ENCODE measurements around the gene ST6GALNAC5.
A peak's percentile ranks its signal among the peaks of the same experiment; 100 is the strongest.

The ST6GALNAC5 gene

GRCh38 chr1:76867342-76868130, at the start of gene ST6GALNAC5:
ST6GALNAC5 (plus strand) TSS chr1:76867480.
- H3K36me3 ChIP-seq (ENCODE audit: control insufficient read depth in 2 of 2, insufficient read depth in 1 of 2, low read length in 2 of 2) = no peaks in the 10 kb centered on the region
- no peaks in the 10 kb centered on the region for H3K9me3 ChIP-seq (ENCODE audit: control insufficient read depth, insufficient read depth, low read depth, low read length)
- ChIA-PET POLR2A (no interaction called here), CTCF (interaction anchor here (0.6 to 1.0 kb wide), 3 partner anchors 69 to 167 kb away, joined by 3 read pairs; no protein-coding TSS in a partner anchor)
- H3K27ac ChIP-seq (ENCODE audit: extremely low read depth, low read depth, low read length) = no peak within 1 kb of the TSS; the same call in 1 of the 2 replicates
- H3K4me3 ChIP-seq (ENCODE audit: low read depth, low read length) = peak within 1 kb of the TSS; percentile 69
- H3K4me1 ChIP-seq (ENCODE audit: control insufficient read depth, insufficient read depth, low read length) = no peaks in the 10 kb centered on the region
- no peak for TF ChIP-seq ZNF112 (tag by site-specific recombination; IDR thresholded peaks at IDR 0.05)
- no peak for TF ChIP-seq ZNF423 (tag by site-specific recombination; IDR thresholded peaks at IDR 0.05)
- TF ChIP-seq ZSCAN5A (tag by site-specific recombination; IDR thresholded peaks at IDR 0.05) = no peak
- TF ChIP-seq BCL11A (tag by site-specific recombination; IDR thresholded peaks at IDR 0.05; ENCODE audit: low read depth) = no peak
- TF ChIP-seq ZNF221 (tag by site-specific recombination; IDR thresholded peaks at IDR 0.05; ENCODE audit: borderline replicate concordance) = no peak
- TF ChIP-seq ZNF174 (tag by site-specific recombination; IDR thresholded peaks at IDR 0.05) = no peak
- no peak for TF ChIP-seq WT1 (tag by site-specific recombination; IDR thresholded peaks at IDR 0.05)
- TF ChIP-seq ZNF747 (tag by site-specific recombination; IDR thresholded peaks at IDR 0.05) = no peak
- TF ChIP-seq HOXD13 (CRISPR knock-in tag; IDR thresholded peaks at IDR 0.05; ENCODE audit: borderline replicate concordance) = no peak
- TF ChIP-seq ZNF561 (tag by site-specific recombination; IDR thresholded peaks at IDR 0.05; ENCODE audit: borderline replicate concordance) = peak; percentile 50; the same call in 1 of the 2 replicates
- TF ChIP-seq ZNF148 (tag by site-specific recombination; IDR thresholded peaks at IDR 0.05; ENCODE audit: borderline replicate concordance) = no peak
- TF ChIP-seq PATZ1 (tag by site-specific recombination; IDR thresholded peaks at IDR 0.05) = 0 out of 2 replicates have a peak, but pooled peaks have one; percentile 12
- no peak for TF ChIP-seq ZNF416 (tag by site-specific recombination; IDR thresholded peaks at IDR 0.05)
- no peak for TF ChIP-seq ZBTB8A (tag by site-specific recombination; IDR thresholded peaks at IDR 0.05)
- no peak for TF ChIP-seq ZNF211 (tag by site-specific recombination; IDR thresholded peaks at IDR 0.05; ENCODE audit: low read depth)
- TF ChIP-seq ZNF518A (tag by site-specific recombination; conservative IDR thresholded peaks at IDR 0.05; ENCODE audit: low read depth) = no peak
- no peak for TF ChIP-seq ZNF549 (tag by site-specific recombination; IDR thresholded peaks at IDR 0.05)
- TF ChIP-seq ZNF843 (tag by site-specific recombination; IDR thresholded peaks at IDR 0.05) = no peak
- no peak for TF ChIP-seq ZNF202 (tag by site-specific recombination; IDR thresholded peaks at IDR 0.05; ENCODE audit: borderline replicate concordance)
- TF ChIP-seq KLF7 (tag by site-specific recombination; IDR thresholded peaks at IDR 0.05; ENCODE audit: borderline replicate concordance) = no peak
- TF ChIP-seq ZNF114 (tag by site-specific recombination; IDR thresholded peaks at IDR 0.05) = no peak
- no peak for TF ChIP-seq TRIM28 (IDR thresholded peaks at IDR 0.05; ENCODE audit: borderline replicate concordance, low read length)
- TF ChIP-seq ZNF623 (tag by site-specific recombination; IDR thresholded peaks at IDR 0.05) = no peak
- no peak for TF ChIP-seq ZNF37A (tag by site-specific recombination; IDR thresholded peaks at IDR 0.05)
- no peak for TF ChIP-seq ZNF132 (tag by site-specific recombination; IDR thresholded peaks at IDR 0.05; ENCODE audit: borderline replicate concordance)
- no peak for TF ChIP-seq SALL2 (tag by site-specific recombination; IDR thresholded peaks at IDR 0.05; ENCODE audit: borderline replicate concordance)
- TF ChIP-seq ZNF138 (tag by site-specific recombination; IDR thresholded peaks at IDR 0.05; ENCODE audit: borderline replicate concordance) = no peak
- no peak for TF ChIP-seq ZNF837 (tag by site-specific recombination; IDR thresholded peaks at IDR 0.05)
